Right lobe of liver (tissue), 6 donors: ENCODE measurements around the gene TWF2. TPM values are rescaled to one million over a fixed set of nuclear protein-coding genes. Genes with fewer than 3 reads are reported as not detected.

Experiments used
- ATAC-seq, 4 donors: fragments of 200-7000 bp; cut with Tn5 transposase; one replicate each; pipeline ENCODE4 v1.9.1; 2020; ENCODE audit warnings: mild to moderate bottlenecking in 4 of 4, moderate library complexity in 4 of 4
- DNase-seq, 3 donors: peaks; one replicate each; pipeline ENCODE4 v3.0.0-alpha.2; 2020
- H3K27ac ChIP-seq, 3 donors: fragments of 200-600 bp; one replicate each; pipeline ENCODE4 v1.8.0; 2022
- H3K27me3 ChIP-seq, 2 donors: fragments of 200-600 bp; one replicate each; pipeline ENCODE4 v1.8.0; 2022
- H3K36me3 ChIP-seq, 4 donors: fragments of 200-600 bp; sonication (generic) in 1 of 4; one replicate each; pipeline versions ENCODE4 v1.5.1 to v1.8.0; 2017 to 2022; ENCODE audit warnings: control low read depth in 1 of 4
- H3K4me1 ChIP-seq, 4 donors: fragments of 200-600 bp; sonication (generic) in 1 of 4; one replicate each; pipeline versions ENCODE4 v1.5.1 to v1.8.0; 2017 to 2022; ENCODE audit warnings: control low read depth in 1 of 4
- H3K4me3 ChIP-seq, 3 donors: fragments of 200-600 bp; one replicate each; pipeline ENCODE4 v1.8.0; 2022
- H3K9me3 ChIP-seq, 4 donors: fragments of 200-600 bp; sonication (generic) in 1 of 4; one replicate each; pipeline versions ENCODE4 v1.5.1 to v1.8.0; 2017 to 2022; ENCODE audit warnings: control low read depth in 1 of 4
- CTCF ChIP-seq, 4 donors: fragments of 200-600 bp in 3 of 4; fragments of 450-650 bp in 1 of 4; IDR thresholded peaks; one replicate each; pipeline versions ENCODE4 v1.5.1 to v1.8.0; 2016 to 2022; ENCODE audit warnings: antibody characterized with exemption in 4 of 4, mild to moderate bottlenecking in 2 of 4
- POLR2A ChIP-seq: fragments of 450-650 bp; IDR thresholded peaks from one replicate; pipeline ENCODE4 v1.6.1; 2017; ENCODE audit warnings: antibody characterized with exemption, mild to moderate bottlenecking
- WGBS: methylation state at CpG from one replicate; pipeline ENCODE4 v1.1.6; 2018; ENCODE audit warnings: low coverage, low lambda C conversion rate; ENCODE audit not compliant: insufficient coverage; ENCODE audit errors: missing lambda C conversion rate; 5-methylcytosine and 5-hydroxymethylcytosine counted together
- intact Hi-C, 2 donors: fragments of 100-400 bp; cut with DNase I; formaldehyde crosslinking; loops; one replicate each; pipeline versions ENCODE4 v1.11.2 to v1.14.1; 2022
- microRNA counts: library from miRNA; unstranded; fragments of <30 nt; microRNA quantifications from one replicate; lab custom pipeline; 2016
- microRNA-seq, 2 donors: library from miRNA; unstranded; fragments of <30 nt; microRNA quantifications; one replicate each; pipeline ENCODE4, GENCODE V29; 2019 to 2020
- small RNA-seq, 2 experiments: library from RNA; depleted of rRNA; stranded (forward); fragments of <200 nt; gene quantifications; one replicate each; pipeline ENCODE3, GENCODE V24; 2016
- total RNA-seq, 6 experiments: library from RNA; depleted of rRNA in 2 of 6; stranded (reverse); fragments of >200 nt in 2 of 6; fragmentation: NEBNext Ultra II Directional in 3 of 6; extraction: Animal tissue kit (Norgen Biotek cat#: 25700) in 3 of 6; gene quantifications; one replicate each; pipeline versions ENCODE4 v1.1.0 to v1.2.4, GENCODE V29; 2016 to 2023
- donor health status: DM: no; HTN: yes; CAD: no.
- donor health status: DM: no; HTN: no; CAD: no.
- donor health status: DM: no; HTN: no; CAD: no.
- donor health status: DM: no; HTN: yes; CAD: no.
- donor health status: DM: no; HTN: yes; CAD: no.

Gene TWF2
- total RNA-seq, 6 experiments from 2014 or later = 12.9 to 34.4 (median 23.7) TPM

DNA sequence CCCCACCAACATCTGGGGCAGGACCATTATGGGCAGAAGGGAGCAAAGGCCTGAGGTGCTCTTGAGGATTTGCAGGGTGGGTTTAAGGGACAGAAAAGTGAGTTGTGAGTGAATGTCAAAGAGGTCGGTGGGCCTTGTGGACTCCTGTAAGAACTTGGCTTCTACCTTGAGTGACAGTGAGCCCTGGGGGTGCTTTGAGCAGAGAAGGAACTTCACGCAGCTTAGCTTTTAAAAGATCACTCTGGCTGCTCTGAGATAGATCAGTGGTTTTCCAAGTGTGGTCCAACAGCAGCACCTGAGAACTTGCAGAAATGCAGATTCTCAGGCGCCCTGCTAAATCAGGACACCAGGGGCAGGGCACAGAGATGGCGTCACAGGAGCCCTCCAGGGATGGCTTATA lies 56.3 kb downstream of the TWF2 start:
- ATAC-seq (no peak), DNase-seq (no peak)
- no peak overlapping the region for H3K4me3 ChIP-seq
- H3K36me3 ChIP-seq = no peaks in the 10 kb centered on the region
- TF ChIP-seq POLR2A (no peak), CTCF (IDR thresholded peaks at IDR 0.05) (no peak)
- no peaks in the 10 kb centered on the region for H3K9me3 ChIP-seq
- intact Hi-C loops = no loop called here
- WGBS = 80% methylated on average over 2 of the region's 4 CpGs
- peak overlapping the region; percentile 75 to 100 (median 95) for H3K27ac ChIP-seq
- no peaks in the 10 kb centered on the region for H3K27me3 ChIP-seq
- peaks cover 0 to 76% (median 24%) of the 10 kb centered on the region in 4 donors for H3K4me1 ChIP-seq

GRCh38 chr3:52182196-52182595 lies 56.8 kb downstream of the TWF2 start:
- no peaks in the 10 kb centered on the region for H3K9me3 ChIP-seq
- peak; percentile 52 for TF ChIP-seq POLR2A
- TF ChIP-seq CTCF (IDR thresholded peaks at IDR 0.05) = no peak
- no peaks in the 10 kb centered on the region for H3K36me3 ChIP-seq
- intact Hi-C loops = no loop called here
- H3K27ac ChIP-seq = peak overlapping the region; percentile 75 to 100 (median 95)
- H3K4me1 ChIP-seq = peaks cover 0 to 72% (median 24%) of the 10 kb centered on the region in 4 donors
- ATAC-seq (peak; percentile 58 to 86 (median 80)), DNase-seq (peak; percentile 81 to 95 (median 94))
- 7% methylated on average over 4 of the region's 5 CpGs for WGBS
- H3K4me3 ChIP-seq = no peak overlapping the region
- H3K27me3 ChIP-seq = no peaks in the 10 kb centered on the region

GRCh38 chr3:52181543-52181942 lies 57.4 kb downstream of the TWF2 start:
- 29% methylated on average over 2 of the region's 4 CpGs for WGBS
- H3K36me3 ChIP-seq = no peaks in the 10 kb centered on the region
- ATAC-seq (peak; percentile 28 to 46 (median 39)), DNase-seq (peak; percentile 57 to 86 (median 85))
- peaks cover 0 to 74% (median 26%) of the 10 kb centered on the region in 4 donors for H3K4me1 ChIP-seq
- H3K27ac ChIP-seq = peak overlapping the region; percentile 75 to 100 (median 95)
- intact Hi-C loops = no loop called here
- peak; percentile 50 for TF ChIP-seq POLR2A
- TF ChIP-seq CTCF (IDR thresholded peaks at IDR 0.05) = no peak
- no peaks in the 10 kb centered on the region for H3K9me3 ChIP-seq
- H3K27me3 ChIP-seq = no peaks in the 10 kb centered on the region
- H3K4me3 ChIP-seq = peak overlapping the region in 1 of 3 donors; percentile 40

MicroRNA genes within 50 kb of the gene (microRNA counts, 767-probe panel; counts per million panel counts)
- 17,598 counts per million, percentile 96 among the panel's probes with 10 or more counts for microRNA hsa-let-7g-5p (lab: Ali Mortazavi, UCI)

Small RNA genes within 50 kb of the gene (microRNA-seq; reads per million reads assigned to microRNA genes)
- gene MIRLET7G = 153,838 to 159,545 reads per million in 2 donors

Small RNA genes within 50 kb of the gene (small RNA-seq; reads per million reads assigned to genes)
- 724 to 1,056 reads per million in 2 experiments for gene MIRLET7G

Other genes starting within 250 kb of the TWF2 start
- 100 to 1,000 TPM; 396 to 971 (median 447) TPM for gene RPL29, start 243.3 kb downstream of the TWF2 start, total RNA-seq
- 1 to 10 TPM; 3.0 to 4.2 (median 3.5) TPM for gene DUSP7, start 182.6 kb downstream of the TWF2 start, total RNA-seq
- 1 to 10 TPM; 2.0 to 4.3 (median 3.2) TPM for gene POC1A, start 84.7 kb downstream of the TWF2 start, total RNA-seq
- 100 to 1,000 TPM in 4 of 6 experiments, 10 to 100 TPM in 2; 73.4 to 783 (median 147) TPM for gene ALAS1, start 41.0 kb downstream of the TWF2 start, total RNA-seq
- under 1 TPM in 4 of 6 experiments, not detected in 2; 0.12 to 0.59 (median 0.24) TPM for gene TLR9, start 13.5 kb downstream of the TWF2 start, total RNA-seq
- gene PPM1M, start 6.6 kb upstream of the TWF2 start, total RNA-seq = 1 to 10 TPM; 2.8 to 7.1 (median 4.5) TPM
- 10 to 100 TPM; 14.1 to 25.2 (median 20.7) TPM for gene WDR82, start 39.5 kb upstream of the TWF2 start, total RNA-seq
- 100 to 1,000 TPM in 4 of 6 experiments, 10 to 100 TPM in 2; 75.1 to 320 (median 178) TPM for gene GLYCTK, start 48.7 kb upstream of the TWF2 start, total RNA-seq
- 10 to 100 TPM in 2 of 6 experiments, 1 to 10 TPM in 4; 1.6 to 11.2 (median 8.1) TPM for gene DNAH1, start 77.2 kb upstream of the TWF2 start, total RNA-seq
- gene BAP1, start 170.8 kb upstream of the TWF2 start, total RNA-seq = 10 to 100 TPM; 33.1 to 46.5 (median 38.7) TPM
- 1 to 10 TPM; 2.6 to 4.8 (median 4.0) TPM for gene PHF7, start 171.5 kb upstream of the TWF2 start, total RNA-seq
- gene SEMA3G, start 205.9 kb upstream of the TWF2 start, total RNA-seq = 1 to 10 TPM in 2 of 6 experiments, under 1 TPM in 4; 0.60 to 2.8 (median 0.80) TPM
- 10 to 100 TPM in 1 of 6 experiments, 1 to 10 TPM in 3, under 1 TPM in 2; 0.55 to 12.2 (median 1.3) TPM for gene TNNC1, start 214.9 kb upstream of the TWF2 start, total RNA-seq
- gene NISCH, start 216.4 kb upstream of the TWF2 start, total RNA-seq = 10 to 100 TPM; 19.7 to 51.9 (median 30.6) TPM